HG03159 (cell line): ENCODE data around the gene OPALIN.
A peak's percentile ranks its signal among the peaks of the same experiment; 100 is the strongest.

Experiments
- ATAC-seq: cut with Tn5 transposase; IDR thresholded peaks from one replicate; pipeline ENCODE4 v1.9.1; 2021; ENCODE audit warnings: mild to moderate bottlenecking, moderate library complexity; ENCODE audit not compliant: unreplicated experiment

Gene OPALIN

DNA sequence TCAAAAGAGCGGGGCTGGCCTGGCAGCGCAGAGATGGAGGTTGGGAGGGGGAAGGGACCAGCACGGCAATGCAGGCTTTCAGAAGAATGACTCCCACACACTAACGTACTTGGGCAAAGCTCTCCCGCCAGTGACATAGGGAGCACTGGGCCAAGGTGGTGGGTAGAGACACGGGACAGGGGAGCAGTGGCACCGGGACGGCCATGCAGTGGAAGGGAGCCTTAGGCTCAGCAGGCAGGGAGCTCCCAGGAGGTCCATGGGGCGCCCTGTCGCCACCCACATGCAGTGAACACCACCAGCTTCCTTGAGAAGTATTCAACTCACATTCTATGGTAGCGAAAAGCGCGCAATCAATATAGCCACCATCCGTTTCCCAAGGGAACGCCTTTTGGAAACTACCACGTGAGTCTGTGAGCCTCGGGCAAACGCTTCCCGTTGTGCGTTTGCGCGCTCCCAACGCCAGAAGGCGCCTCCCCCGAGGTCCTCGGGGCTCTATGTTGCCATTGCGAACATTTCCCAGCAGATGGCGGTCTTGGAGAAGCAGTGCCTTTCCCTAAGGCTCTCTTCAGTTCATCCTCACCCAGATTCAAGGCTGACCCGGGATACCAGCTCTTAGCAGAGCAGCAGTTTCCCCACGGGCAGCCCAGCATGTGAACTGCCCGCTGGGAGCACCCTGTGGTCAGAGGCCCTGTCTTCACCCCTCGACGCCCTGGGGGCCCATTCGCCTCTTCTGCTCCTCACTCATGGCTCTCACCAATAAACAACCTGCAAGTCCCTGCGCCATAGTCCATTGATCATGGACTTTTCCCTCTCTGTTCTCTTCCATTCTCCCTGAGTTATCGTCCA, 16.4 kb upstream of the OPALIN start:
- ATAC-seq, result peak; percentile 75

GRCh38 chr10:96374639-96374984, 15.8 kb upstream of the OPALIN start:
- ATAC-seq, result no peak

GRCh38 chr10:96374004-96374403, 15.2 kb upstream of the OPALIN start:
- ATAC-seq, result no peak

DNA sequence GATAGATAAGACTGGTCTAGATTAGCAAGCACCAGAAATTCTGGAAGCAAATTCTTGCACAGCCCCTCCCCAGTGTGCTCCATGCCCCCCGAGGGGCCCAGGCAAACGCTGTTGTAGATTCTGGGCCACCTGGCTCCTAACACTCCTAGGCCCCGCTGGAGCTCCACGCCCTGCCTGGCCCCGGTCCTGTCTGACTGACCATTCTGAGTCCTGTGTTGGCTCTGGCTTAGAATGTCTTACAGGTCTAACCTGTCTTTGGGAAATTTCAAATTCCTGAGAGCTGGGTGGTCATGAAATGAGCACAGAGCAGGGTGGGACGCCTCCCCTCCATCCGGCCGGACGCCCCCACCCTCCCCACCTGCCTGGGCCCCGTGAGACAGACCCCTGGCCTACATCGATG, 12.6 kb upstream of the OPALIN start:
- no peak for ATAC-seq

DNA sequence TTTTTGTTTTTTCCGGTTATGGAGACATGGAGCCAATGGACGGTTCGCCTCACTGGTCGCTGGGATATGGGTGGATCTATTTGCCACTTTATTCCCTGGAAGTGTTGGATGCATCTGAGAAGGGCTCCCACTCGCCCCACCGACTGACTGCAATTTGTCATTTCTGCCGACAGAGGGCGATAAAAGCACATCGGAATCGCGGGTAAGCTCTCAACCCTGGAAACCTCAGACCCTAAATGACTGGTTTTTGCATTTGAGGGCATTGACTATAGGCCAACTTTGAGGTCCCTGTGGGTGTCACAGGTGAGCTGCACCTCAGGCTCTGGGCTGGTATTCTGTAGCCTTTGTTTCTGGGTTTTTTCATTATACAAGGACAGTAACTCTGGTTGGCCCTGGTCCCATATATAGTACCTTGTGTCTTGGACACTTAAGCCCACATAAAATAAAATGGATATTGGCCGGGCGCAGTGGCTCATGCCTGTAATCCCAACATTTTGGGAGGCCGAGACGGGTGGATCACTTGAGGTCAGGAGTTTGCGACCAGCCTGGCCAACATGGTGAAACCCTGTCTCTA, 11.9 kb upstream of the OPALIN start:
- ATAC-seq, result no peak

- no peak for ATAC-seq
Measured at GRCh38 chr10:96369890-96370583, 11.2 kb upstream of the OPALIN start.

GRCh38 chr10:96368971-96369370, 10.2 kb upstream of the OPALIN start:
- no peak for ATAC-seq

DNA sequence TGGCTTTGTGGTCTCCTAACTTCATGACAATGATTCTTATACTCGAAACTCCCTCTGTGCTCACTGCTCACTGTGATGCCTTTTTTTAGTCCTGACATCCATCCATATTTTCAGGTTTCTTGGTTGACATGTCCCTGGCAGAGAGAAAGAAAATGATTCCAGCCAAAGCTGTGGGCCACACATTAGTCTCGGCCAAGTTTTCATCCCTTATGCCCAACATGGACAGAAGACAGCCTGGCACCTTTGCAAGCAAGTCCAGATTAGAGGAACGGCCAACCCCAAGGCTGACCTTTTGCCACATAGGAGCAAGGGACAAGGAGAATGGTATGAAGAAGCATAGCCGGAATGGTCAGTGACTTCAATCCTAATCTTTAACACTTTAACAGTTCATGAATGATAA, 8.7 kb upstream of the OPALIN start:
- ATAC-seq, result no peak

DNA sequence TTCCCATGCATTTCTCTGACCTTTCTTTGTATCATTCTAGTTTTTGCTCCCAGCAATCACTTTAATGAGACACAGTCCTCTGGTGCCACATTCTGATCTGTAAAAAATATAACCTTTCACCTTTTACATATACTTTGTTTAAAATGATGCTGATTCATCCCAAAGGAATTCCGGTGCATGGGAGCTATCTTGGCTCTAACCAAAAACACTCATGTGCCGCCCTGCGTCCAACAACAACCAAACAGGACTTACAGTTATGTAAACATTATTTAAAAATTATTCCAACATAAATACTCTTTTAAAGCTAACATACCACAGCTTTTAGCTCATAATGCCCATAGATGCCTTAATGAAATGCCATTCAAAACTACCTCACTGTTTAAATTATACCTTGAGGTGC, 7.7 kb upstream of the OPALIN start:
- no peak for ATAC-seq

- no peak for ATAC-seq
Measured at GRCh38 chr10:96365571-96365970, 6.8 kb upstream of the OPALIN start.

- no peak for ATAC-seq
Measured at GRCh38 chr10:96360766-96361165, 2.0 kb upstream of the OPALIN start.

DNA sequence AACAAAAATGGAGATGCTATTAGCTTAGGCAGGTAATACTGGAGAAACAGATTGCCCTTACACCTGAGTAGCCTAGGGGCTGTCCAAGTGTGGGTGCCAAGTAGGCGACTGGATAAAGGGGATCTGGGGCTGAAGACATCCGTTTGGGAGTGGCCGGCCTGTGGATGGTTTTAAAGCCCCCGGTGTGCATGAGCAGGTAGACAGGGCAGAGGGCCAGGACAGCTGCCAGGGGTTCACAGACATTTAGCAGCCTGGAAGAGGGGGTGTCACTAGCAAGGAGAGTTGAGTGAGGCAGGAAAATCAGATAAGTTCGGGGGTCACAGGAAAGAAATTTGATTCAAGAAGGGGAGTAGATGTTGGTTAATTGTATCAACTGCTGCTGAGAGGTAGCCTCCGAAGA, 1.5 kb upstream of the OPALIN start:
- ATAC-seq, result no peak

GRCh38 chr10:96359616-96360015, 814 bp upstream of the OPALIN start:
- ATAC-seq, result no peak

GRCh38 chr10:96357038-96357620, 1.7 kb downstream of the OPALIN start:
- ATAC-seq, result no peak

DNA sequence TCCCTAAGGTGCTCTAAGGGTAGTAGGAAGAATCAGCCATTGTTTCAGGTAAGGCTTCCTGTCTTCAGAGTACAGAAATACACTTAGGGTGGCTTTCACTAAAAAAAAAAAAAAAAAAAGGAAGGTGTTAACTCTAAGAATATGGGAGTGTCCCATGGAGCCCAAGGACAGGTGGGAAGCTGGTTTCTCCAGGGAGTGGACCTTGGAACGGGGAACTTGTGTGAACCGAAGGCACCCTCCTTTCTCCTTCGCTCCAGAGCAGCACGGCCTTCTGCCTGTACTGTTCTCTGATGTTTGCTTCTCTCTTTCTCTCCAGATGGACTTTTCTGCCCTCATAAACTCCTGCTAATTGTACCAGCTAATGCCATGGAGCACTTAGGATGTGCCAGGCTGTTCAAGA, 6.2 kb downstream of the OPALIN start:
- ATAC-seq, result no peak

DNA sequence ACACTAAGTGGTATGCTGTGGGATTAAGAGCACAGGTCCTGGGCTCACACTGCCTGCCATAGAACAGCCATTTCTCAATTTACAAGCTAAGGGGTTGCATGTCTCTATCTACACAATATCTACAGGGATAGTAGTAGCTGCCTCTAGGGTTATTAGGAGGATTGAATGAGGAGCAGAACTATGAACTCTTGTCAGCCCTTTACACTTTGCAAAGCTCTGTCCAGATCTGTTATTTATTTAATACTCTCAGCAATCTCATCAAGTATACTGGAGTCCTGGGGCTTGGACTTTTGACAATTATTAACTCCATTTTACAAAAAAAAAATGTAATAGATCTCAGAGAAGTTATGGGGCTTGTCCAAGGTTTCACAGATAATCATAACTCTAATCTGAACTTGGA, 6.8 kb downstream of the OPALIN start:
- ATAC-seq, result no peak

DNA sequence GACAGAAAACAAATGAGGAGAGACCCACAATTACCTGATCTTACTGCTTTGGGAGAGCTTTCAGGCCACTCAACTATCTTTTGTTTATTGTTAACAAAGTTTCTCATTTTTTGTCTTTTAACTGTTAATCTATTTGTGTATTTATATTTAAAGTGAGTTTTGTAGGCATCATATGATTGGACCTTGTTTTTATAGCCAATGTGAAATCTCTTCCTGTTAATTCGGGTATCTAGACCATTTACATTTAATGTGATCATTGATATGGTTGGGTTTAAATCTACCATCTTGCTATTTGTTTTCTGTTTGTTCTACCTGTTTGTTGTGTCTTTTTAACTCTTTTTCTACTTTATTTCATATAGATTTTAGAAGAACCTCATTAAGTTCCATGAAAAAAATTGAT, 12.5 kb downstream of the OPALIN start:
- ATAC-seq, result no peak

GRCh38 chr10:96345222-96345621, 13.6 kb downstream of the OPALIN start:
- ATAC-seq, result no peak

DNA sequence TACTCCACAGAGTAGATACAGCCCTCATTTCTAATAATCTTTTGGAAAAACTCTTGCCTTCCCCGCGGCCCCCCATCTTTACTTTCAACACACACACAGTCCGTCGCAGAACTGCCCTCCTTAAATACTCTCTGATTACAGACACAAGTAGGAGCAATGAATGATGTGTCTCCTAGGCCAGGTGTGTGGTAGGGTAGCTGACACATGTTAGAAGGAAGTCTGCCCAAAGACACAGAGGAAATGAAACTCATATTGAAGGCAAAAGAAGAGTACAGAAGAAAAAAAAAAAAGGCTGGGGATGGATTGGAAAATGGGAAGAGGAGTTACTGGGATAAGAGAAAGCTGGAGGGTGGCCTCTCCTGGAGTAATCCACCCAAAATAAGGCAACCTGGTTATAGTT, 14.6 kb downstream of the OPALIN start:
- no peak for ATAC-seq

GRCh38 chr10:96342402-96342801, 16.4 kb downstream of the OPALIN start:
- no peak for ATAC-seq

GRCh38 chr10:96341219-96342182, 17.3 kb downstream of the OPALIN start:
- ATAC-seq, result no peak
